SK-N-MC (cell line): Measurements from ENCODE around the gene ANAPC15.

Experiments used
- EZH2 ChIP-seq: fragments of 200-600 bp; sonication (generic); IDR thresholded peaks from one replicate; pipeline ENCODE4 v1.6.1; 2017; ENCODE audit warnings: antibody characterized with exemption
- FOXP2 ChIP-seq: optimal IDR thresholded peaks from 2 replicates; pipeline ENCODE3; 2011; ENCODE audit warnings: mild to moderate bottlenecking, moderate library complexity; ENCODE audit not compliant: insufficient read depth; ENCODE audit errors: extremely low read length, control extremely low read depth
- POLR2AphosphoS5 ChIP-seq: IDR thresholded peaks from 2 replicates; pipeline ENCODE4 v1.6.1; 2012; ENCODE audit warnings: mild to moderate bottlenecking, low read depth, low read length, borderline replicate concordance

DNA sequence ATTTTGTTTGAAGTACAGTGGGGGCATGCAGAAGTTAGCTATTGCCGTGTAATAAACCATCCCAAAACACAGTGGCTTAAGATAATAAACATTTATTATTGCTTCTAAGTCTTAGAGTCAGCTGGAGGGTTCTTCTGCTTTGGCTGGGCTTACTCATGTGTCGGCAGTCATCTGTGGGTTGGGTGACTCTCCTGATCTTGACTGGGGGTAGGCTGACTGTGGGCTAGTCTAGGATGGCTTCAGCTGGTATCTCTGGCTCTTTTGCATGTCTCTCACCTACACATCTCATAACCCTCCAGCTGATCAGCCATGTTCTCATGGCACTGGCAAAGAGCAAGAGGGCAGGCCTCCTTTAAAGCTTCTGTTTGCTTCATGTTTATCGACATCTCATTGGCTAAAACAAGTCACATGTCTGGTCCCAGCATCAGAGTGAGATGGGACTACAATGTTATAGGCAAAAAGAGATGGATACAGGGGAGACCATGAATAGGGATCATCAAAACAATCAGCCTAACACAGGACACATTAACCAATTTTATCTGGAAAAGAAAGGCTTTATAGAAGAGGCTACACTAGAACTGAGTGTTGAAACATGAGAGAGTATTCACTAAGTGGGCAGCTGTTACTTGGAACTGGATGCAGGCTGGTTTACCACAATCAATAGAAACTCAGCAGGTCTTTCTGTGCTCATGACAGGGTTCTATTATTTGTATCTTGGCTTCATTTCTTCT lies 26.7 kb downstream of the ANAPC15 start:
- TF ChIP-seq POLR2AphosphoS5, result no peak
- TF ChIP-seq EZH2, result no peak
- TF ChIP-seq FOXP2, result no peak
